HepG2 (cell line): ENCODE data around the gene FRMD3. TPM values are rescaled to one million over a fixed set of nuclear protein-coding genes. Genes with fewer than 3 reads are reported as not detected.

Experiments
- ATAC-seq: fragments of 200-7000 bp; cut with Tn5 transposase; 3 replicates; pipeline ENCODE4 v1.9.1; 2020; ENCODE audit warnings: mild to moderate bottlenecking, moderate library complexity
- BruUV-seq: library from RNA; stranded (reverse); fragments of 400-500 nt; replicated peaks from 2 replicates; lab custom pipeline; 2021; lab: Mats Ljungman, UMichigan
- CTCF ChIA-PET: fragments of 300-600 bp; formaldehyde crosslinking; extraction: SDS; loops from one replicate; lab custom pipeline; 2021; ENCODE audit warnings: low total read pairs, inconsistent platforms, low intra/inter-chr PET ratio; lab: Yijun Ruan, JAX
- POLR2A ChIA-PET: fragments of 350-600 bp; sonication (Branson Sonifier 250); formaldehyde crosslinking; loops from one replicate; lab custom pipeline; 2020; ENCODE audit warnings: antibody characterized with exemption, inconsistent platforms; lab: Yijun Ruan, JAX
- DNase-seq: peaks from one replicate; pipeline ENCODE4 v3.0.0-alpha.2; 2015; ENCODE audit warnings: low spot score
- FAIRE-seq: peaks from 3 replicates; lab custom pipeline; 2011; peaks lifted over from hg19 to GRCh38; lab: Jason Lieb, UNC
- H2AFZ ChIP-seq: one replicate; pipeline ENCODE4 v1.6.1; 2011; ENCODE audit warnings: low read length, inconsistent platforms
- H3K27ac ChIP-seq: fragments of 300-600 bp; 3 replicates; pipeline ENCODE4 v1.8.0; 2011; ENCODE audit warnings: mixed run types, mild to moderate bottlenecking, mixed read lengths, low read length, inconsistent platforms; ENCODE audit not compliant: insufficient read depth; ENCODE audit errors: extremely low read length
- H3K27me3 ChIP-seq, 2 experiments: fragments of 200-600 bp in 1 of 2; 2 replicates in 1 of 2; 3 replicates in 1 of 2; pipeline versions ENCODE4 v1.6.0 to v1.8.0; 2011; ENCODE audit warnings: low read length in 2 of 2, mild to moderate bottlenecking in 2 of 2, moderate library complexity in 2 of 2, inconsistent platforms in 1 of 2; ENCODE audit not compliant: insufficient read depth in 2 of 2, control insufficient read depth in 1 of 2
- H3K36me3 ChIP-seq, 2 experiments: fragments of 200-600 bp in 1 of 2; replicated peaks in 1 of 2; 2 replicates in 1 of 2; 3 replicates in 1 of 2; pipeline versions ENCODE4 v1.5.1 to v1.8.0; 2011; ENCODE audit warnings: low read length in 2 of 2, inconsistent platforms in 1 of 2; ENCODE audit not compliant: insufficient read depth in 2 of 2, control insufficient read depth in 1 of 2
- H3K4me1 ChIP-seq: 2 replicates; pipeline ENCODE4 v1.5.1; 2012; ENCODE audit warnings: low read length, inconsistent platforms; ENCODE audit not compliant: insufficient read depth
- H3K4me2 ChIP-seq: 2 replicates; pipeline ENCODE4 v1.6.0; 2011; ENCODE audit warnings: low read depth, low read length, inconsistent platforms
- H3K4me3 ChIP-seq, 3 experiments: fragments of 200-600 bp in 1 of 3; sonication (generic), shearing (Covaris generic) in 1 of 3; replicated peaks in 1 of 3; 2 replicates each; pipeline ENCODE4 v1.5.1; 2011 to 2016; ENCODE audit warnings: low read length in 3 of 3, inconsistent platforms in 2 of 3, low read depth in 2 of 3, mild to moderate bottlenecking in 2 of 3, control low read depth in 1 of 3, mixed read lengths in 1 of 3; ENCODE audit not compliant: insufficient read depth in 1 of 3
- H3K79me2 ChIP-seq: one replicate; pipeline ENCODE4 v1.6.1; 2011; ENCODE audit warnings: low read length, inconsistent platforms; ENCODE audit not compliant: insufficient read depth
- H3K9ac ChIP-seq: 2 replicates; pipeline ENCODE4 v1.6.0; 2011; ENCODE audit warnings: mild to moderate bottlenecking, low read depth, low read length, inconsistent platforms; ENCODE audit not compliant: insufficient read depth
- H3K9me3 ChIP-seq: 2 replicates; pipeline ENCODE4 v1.5.1; 2012; ENCODE audit warnings: mild to moderate bottlenecking, low read length
- H4K20me1 ChIP-seq: 2 replicates; pipeline ENCODE4 v1.6.0; 2011; ENCODE audit warnings: inconsistent platforms, mild to moderate bottlenecking, low read length, moderate library complexity; ENCODE audit not compliant: insufficient read depth
- ARHGAP35 ChIP-seq: sonication (generic); formaldehyde crosslinking; IDR thresholded peaks from 2 replicates; pipeline ENCODE4 v1.9.0; 2022; ENCODE audit warnings: mild to moderate bottlenecking, inconsistent platforms, moderate library complexity, missing genetic modification reagents, borderline replicate concordance
- ATM ChIP-seq: fragments of 450-650 bp; IDR thresholded peaks from 2 replicates; pipeline ENCODE4 v1.7.1; 2017; ENCODE audit warnings: mild to moderate bottlenecking, borderline replicate concordance
- BATF2 ChIP-seq: sonication (generic); formaldehyde crosslinking; IDR thresholded peaks from 2 replicates; pipeline ENCODE4 v1.8.0; 2022; ENCODE audit warnings: mild to moderate bottlenecking, missing genetic modification reagents, moderate library complexity
- ETV5 ChIP-seq: IDR thresholded peaks from 2 replicates; pipeline ENCODE4 v1.6.1; 2018; ENCODE audit warnings: missing biosample characterization, missing genetic modification reagents, inconsistent platforms, borderline replicate concordance
- KDM5A ChIP-seq: fragments of 200-600 bp; sonication (generic); IDR thresholded peaks from 2 replicates; pipeline ENCODE4 v1.7.0; 2018; ENCODE audit warnings: antibody characterized with exemption, mild to moderate bottlenecking, low read length, borderline replicate concordance
- LBX2 ChIP-seq: sonication (generic); formaldehyde crosslinking; IDR thresholded peaks from 2 replicates; pipeline ENCODE4 v1.5.0; 2020; ENCODE audit warnings: missing genetic modification reagents, mild to moderate bottlenecking, borderline replicate concordance
- LRRFIP1 ChIP-seq: sonication (generic); formaldehyde crosslinking; conservative IDR thresholded peaks from 2 replicates; pipeline ENCODE4 v1.4.0; 2020; ENCODE audit warnings: missing genetic modification reagents
- MAF1 ChIP-seq: sonication (generic); formaldehyde crosslinking; IDR thresholded peaks from 2 replicates; pipeline ENCODE4 v1.5.0; 2020; ENCODE audit warnings: missing genetic modification reagents, borderline replicate concordance
- MATR3 ChIP-seq: sonication (generic); formaldehyde crosslinking; IDR thresholded peaks from 2 replicates; pipeline ENCODE4 v1.4.0; 2020; ENCODE audit warnings: missing genetic modification reagents
- SOX5 ChIP-seq: IDR thresholded peaks from 2 replicates; pipeline ENCODE4 v1.6.1; 2016; ENCODE audit warnings: borderline replicate concordance
- SRSF1 ChIP-seq: fragments of 200-400 bp; formaldehyde crosslinking; optimal IDR thresholded peaks from 2 replicates; pipeline ENCODE3; 2017; ENCODE audit warnings: mild to moderate bottlenecking, low read depth, low read length, moderate library complexity
- TOPORS ChIP-seq: sonication (generic); formaldehyde crosslinking; IDR thresholded peaks from 2 replicates; pipeline ENCODE4 v1.8.0; 2023; ENCODE audit warnings: mild to moderate bottlenecking, missing genetic modification reagents
- ZFP91 ChIP-seq: sonication (generic); formaldehyde crosslinking; IDR thresholded peaks from 2 replicates; pipeline ENCODE4 v1.9.0; 2022; ENCODE audit warnings: missing genetic modification reagents, mild to moderate bottlenecking, borderline replicate concordance
- ZKSCAN5 ChIP-seq: sonication (generic); formaldehyde crosslinking; IDR thresholded peaks from 2 replicates; pipeline ENCODE4 v1.5.1; 2020; ENCODE audit warnings: mild to moderate bottlenecking, missing genetic modification reagents
- ZNF484 ChIP-seq: sonication (generic); formaldehyde crosslinking; IDR thresholded peaks from 2 replicates; pipeline ENCODE4 v1.5.1; 2020; ENCODE audit warnings: mild to moderate bottlenecking, low read depth, missing genetic modification reagents, borderline replicate concordance
- ZNF576 ChIP-seq: sonication (generic); formaldehyde crosslinking; IDR thresholded peaks from 2 replicates; pipeline ENCODE4 v1.4.0; 2020; ENCODE audit warnings: mild to moderate bottlenecking, missing genetic modification reagents
- ZNF615 ChIP-seq: sonication (generic); formaldehyde crosslinking; IDR thresholded peaks from 2 replicates; pipeline ENCODE4 v1.5.0; 2020; ENCODE audit warnings: mild to moderate bottlenecking, missing genetic modification reagents, borderline replicate concordance
- ZNF713 ChIP-seq: sonication (generic); formaldehyde crosslinking; IDR thresholded peaks from 2 replicates; pipeline ENCODE4 v1.4.0; 2020; ENCODE audit warnings: mild to moderate bottlenecking, missing genetic modification reagents
- WGBS: methylation state at CpG from one replicate; pipeline ENCODE4 v1.1.6; 2017; ENCODE audit warnings: low lambda C conversion rate; 5-methylcytosine and 5-hydroxymethylcytosine counted together
- in situ Hi-C: cut with HindIII; loops from 2 replicates; pipeline ENCODE4 v1.10.0; 2017; ENCODE audit warnings: low pct_unique_long_range_greater_than_20kb; ENCODE audit not compliant: extremely low pct_ligation_motif_present
- intact Hi-C: fragments of 100-400 bp; cut with micrococcal nuclease; formaldehyde crosslinking; loops from one replicate; pipeline ENCODE4 v1.10.0; 2022; ENCODE audit not compliant: unreplicated experiment
- polyA plus RNA-seq, 8 experiments: library from polyadenylated mRNA; depleted of rRNA in 3 of 8; stranded (reverse) in 7 of 8; unstranded in 1 of 8; fragments of >200 nt; fragmentation: Illumina TruSeq in 4 of 8; extraction: Trizol in 4 of 8; gene quantifications; 2 replicates each; pipeline versions ENCODE4 v1.2.1 to v1.2.3, GENCODE V29; 2011 to 2016; ENCODE audit warnings: low read depth in 4 of 8, missing spikeins in 1 of 8, mixed read lengths in 1 of 8; ENCODE audit not compliant: insufficient read depth in 1 of 8
- total RNA-seq, 5 experiments: library from RNA; depleted of rRNA; stranded (reverse); fragments of >200 nt; fragmentation: Illumina TruSeq; extraction: Trizol; gene quantifications; 2 replicates each; pipeline ENCODE4 v1.2.3, GENCODE V29; 2016; ENCODE audit warnings: low read depth in 1 of 5

FRMD3 gene
- total and polyA plus RNA-seq, 2 of the 13 experiments (the other 11 are each of a cell fraction or from before 2014, with no cell fraction given) = 3.2 to 7.7 TPM

GRCh38 chr9:83385317-83385716 lies 152.9 kb downstream of the FRMD3 start (continued):
- no peak for TF ChIP-seq LBX2
- no peak for TF ChIP-seq SRSF1
- no peak for TF ChIP-seq ARHGAP35 (CRISPR knock-in tag)

- no peak for DNase-seq
- ChIA-PET CTCF (no interaction called here), POLR2A (no interaction called here)
- Histone ChIP-seq H3K4me3 (no peak overlapping the region), H4K20me1 (no peaks in the 10 kb centered on the region), H3K4me2 (no peak overlapping the region), H3K27me3 (no peaks in the 10 kb centered on the region), H3K27ac (no peak overlapping the region), H3K36me3 (no peaks in the 10 kb centered on the region), H3K79me2 (no peaks in the 10 kb centered on the region), H3K4me1 (peaks cover 53% of the 10 kb centered on the region), H2AFZ (no peak overlapping the region), H3K9me3 (peaks cover 15% of the 10 kb centered on the region), H3K9ac (no peak overlapping the region)
- TF ChIP-seq SOX5 = no peak
- no peak for TF ChIP-seq TOPORS (CRISPR knock-in tag)
- TF ChIP-seq ZNF713 (CRISPR knock-in tag) = no peak
- TF ChIP-seq ZNF484 (CRISPR knock-in tag) = no peak
- no peak for TF ChIP-seq BATF2 (CRISPR knock-in tag)
- no peak for TF ChIP-seq ZNF615 (CRISPR knock-in tag)
- TF ChIP-seq ATM = no peak
- TF ChIP-seq ZKSCAN5 = no peak
- no peak for TF ChIP-seq MAF1 (CRISPR knock-in tag)
- no peak for TF ChIP-seq MATR3 (CRISPR knock-in tag)
- TF ChIP-seq ETV5 (CRISPR knock-in tag) = no peak
- no peak for TF ChIP-seq ZFP91 (CRISPR knock-in tag)
- no peak for TF ChIP-seq LRRFIP1
- TF ChIP-seq ZNF576 (CRISPR knock-in tag) = no peak
- TF ChIP-seq KDM5A = no peak
- WGBS = 93% methylated on average over 3 of the region's 3 CpGs
- ATAC-seq = no peak
- in situ Hi-C loops (loop anchor here (10.0 kb wide), 1 partner anchor 59 kb away; no protein-coding TSS in a partner anchor), intact Hi-C loops (no loop called here)
- no TSS peak for BruUV-seq
- no peak for FAIRE-seq
Measured at GRCh38 chr9:83384214-83384613, 154.0 kb downstream of the FRMD3 start.
